Measurements from ENCODE around the gene PDZK1IP1.
A peak's percentile ranks its signal among the peaks of the same experiment; 100 is the strongest.
"Not testable (repeated sequence)": the region's sequence is repeated elsewhere in the genome, so short reads cannot be mapped to it uniquely, and the experiment has no call there.

PDZK1IP1 gene

DNA sequence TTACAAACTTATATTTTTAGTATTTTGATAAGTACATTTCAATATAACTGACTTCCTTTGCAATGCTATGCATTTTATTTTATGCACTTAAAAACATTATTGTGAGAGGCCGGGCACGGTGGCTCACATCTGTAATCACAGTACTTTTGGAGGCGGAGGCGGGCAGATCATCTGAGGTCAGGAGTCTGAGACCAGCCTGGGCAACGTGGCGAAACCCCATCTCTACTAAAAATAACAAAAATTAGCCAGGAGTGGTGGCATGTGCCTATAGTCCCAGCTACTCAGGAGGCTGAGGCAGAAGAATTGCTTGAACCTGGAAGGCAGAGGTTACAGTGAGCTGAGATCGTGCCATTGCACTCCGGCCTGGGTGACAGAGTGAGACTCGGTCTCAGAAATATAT, 6.1 kb upstream of the PDZK1IP1 start:
- not testable (repeated sequence) for DNase-seq

DNA sequence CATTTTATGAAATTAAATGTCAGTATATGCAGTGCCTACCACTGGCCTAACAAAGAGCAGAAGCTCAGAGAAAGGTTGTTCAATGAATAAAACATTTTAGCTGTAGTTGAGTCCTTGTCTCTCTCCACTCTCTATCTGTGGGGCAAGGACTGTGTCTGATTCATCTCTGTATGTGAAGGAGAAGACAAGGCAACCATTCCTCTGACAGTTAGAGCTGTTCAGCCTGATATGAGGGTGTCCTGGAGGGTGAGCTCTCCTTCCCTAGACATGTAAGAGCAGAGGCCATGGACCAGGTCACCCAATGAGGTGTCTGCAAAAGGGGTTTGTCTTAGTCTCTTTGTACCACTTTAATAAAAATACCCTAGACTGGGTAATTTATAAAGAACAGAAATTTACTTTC, 4.5 kb upstream of the PDZK1IP1 start:
- no peak for DNase-seq

DNA sequence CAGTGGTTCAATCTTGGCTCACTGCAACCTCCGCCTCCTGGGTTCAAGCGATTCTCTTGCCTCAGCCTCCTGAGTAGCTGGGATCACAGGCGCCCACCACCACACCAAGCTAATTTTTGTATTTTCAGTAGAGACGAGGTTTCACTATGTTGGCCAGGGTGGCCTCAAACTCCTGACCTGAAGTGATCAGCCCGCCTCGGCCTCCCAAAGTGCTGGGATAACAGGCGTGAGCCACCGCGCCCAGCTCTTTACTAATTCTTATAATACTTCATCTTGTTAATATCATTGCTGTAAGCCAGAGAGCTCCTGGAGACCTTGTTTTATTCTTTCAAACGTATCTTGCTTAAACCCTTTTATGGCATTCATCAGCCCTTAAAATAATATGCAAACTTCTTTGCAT, 3.7 kb upstream of the PDZK1IP1 start:
- DNase-seq, result not testable (repeated sequence)

DNA sequence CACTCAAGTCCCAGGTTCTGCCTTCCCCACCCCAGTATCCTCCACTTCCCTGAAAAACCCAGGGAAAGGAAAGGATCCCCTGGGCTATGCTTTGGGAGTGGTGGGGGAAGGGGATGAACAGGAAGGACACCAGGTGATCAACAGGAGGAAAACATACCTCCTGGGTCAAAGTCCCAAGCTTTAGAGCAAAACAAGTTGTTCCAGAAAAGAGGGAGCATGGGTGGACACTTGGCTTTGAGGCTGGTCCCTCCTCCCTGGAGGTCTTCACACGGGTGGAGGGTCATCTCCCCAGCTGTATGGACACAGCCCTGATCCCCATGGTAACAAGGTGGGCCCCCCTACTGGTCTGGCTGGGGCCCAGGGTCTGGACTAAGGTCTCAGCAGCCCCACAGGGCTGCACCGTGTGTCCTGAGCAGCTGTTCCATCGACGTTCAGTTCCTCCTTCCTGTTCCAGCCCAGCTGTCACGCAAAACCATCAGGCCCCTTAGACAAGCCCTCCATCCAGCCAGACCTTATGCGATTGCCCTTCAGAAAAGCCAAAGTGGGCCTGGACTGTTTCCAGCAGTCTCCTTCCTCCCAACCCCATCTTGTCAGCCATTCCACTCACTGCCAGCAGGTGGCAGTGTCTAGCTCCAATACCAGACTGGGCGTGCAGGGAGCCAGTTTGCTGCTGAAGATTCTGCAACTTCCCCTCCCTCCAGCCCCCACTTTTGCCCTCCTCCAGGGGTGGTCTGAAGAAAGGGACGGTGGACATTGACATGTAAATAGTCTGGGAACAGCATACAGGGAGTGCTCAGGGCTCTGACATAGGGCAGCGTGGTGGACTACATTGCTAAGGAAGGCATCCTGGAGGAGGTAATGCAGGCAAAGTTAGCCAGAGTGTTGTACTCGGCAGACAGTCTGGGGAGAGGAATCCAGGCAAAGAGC, 2.9 kb upstream of the PDZK1IP1 start:
- peak; percentile 86 for DNase-seq

DNA sequence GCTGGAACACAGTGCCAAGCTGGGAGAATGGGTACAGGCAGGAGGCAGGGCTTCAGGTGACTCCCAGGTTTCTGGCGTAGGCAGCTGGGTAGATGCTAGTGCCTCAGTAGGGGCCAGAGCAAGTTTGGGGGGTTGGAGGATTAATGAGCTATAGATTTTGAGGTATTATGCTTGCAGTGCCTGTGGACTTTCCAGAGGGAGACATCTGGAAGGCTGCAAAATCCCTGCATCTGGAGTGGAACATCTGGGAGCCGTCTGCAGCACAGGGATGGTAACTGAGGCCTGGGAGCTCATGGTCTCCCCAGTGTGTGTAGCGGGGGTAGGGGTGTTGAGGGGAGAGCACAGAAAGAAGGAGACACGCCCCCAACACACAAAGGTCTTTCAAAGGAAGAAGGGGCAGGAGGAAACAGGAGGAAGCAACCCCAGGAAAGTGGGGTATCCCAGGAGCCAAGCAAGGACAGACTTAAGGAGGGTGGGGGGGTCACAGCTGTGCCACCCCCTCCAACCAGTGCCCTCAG, 2.2 kb upstream of the PDZK1IP1 start:
- DNase-seq, result no peak

DNA sequence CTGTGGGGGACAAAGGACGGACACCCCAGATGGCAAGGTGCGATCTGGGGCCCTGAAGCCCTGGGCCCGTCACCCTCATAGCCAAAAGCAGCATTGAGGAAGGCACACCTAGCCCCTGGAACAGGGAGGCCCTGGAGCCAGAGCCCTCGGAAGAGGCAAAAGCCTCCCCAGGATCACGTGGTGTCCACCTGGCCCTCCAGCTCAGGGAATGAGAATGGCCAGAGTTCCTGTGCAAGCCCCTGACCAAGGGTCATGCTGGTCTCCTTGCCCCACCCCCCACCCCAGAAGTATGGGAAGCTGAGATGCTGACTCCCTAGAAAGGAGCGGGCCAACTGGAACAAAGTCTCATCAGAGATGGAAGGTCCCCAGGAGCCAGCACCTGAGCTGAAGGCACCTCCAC, 1.0 kb upstream of the PDZK1IP1 start:
- no peak for DNase-seq

DNA sequence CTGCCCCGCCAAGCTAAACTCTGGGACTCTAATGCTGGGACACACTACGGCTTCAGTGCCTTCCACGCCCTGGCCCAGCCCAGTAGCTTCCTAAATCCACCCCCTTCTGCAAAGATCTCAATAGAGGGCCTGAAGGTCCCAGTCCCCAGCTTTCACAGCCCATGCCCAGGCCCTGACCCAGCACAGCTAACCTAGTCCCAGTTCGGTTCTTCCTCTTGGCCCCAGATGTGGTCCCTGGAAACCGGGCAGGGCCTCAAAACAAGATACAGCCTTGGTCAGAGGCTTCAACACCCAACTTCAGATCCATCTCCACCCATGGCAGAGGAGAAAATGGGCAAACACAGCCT, 646 bp upstream of the PDZK1IP1 start:
- no peak for DNase-seq

DNA sequence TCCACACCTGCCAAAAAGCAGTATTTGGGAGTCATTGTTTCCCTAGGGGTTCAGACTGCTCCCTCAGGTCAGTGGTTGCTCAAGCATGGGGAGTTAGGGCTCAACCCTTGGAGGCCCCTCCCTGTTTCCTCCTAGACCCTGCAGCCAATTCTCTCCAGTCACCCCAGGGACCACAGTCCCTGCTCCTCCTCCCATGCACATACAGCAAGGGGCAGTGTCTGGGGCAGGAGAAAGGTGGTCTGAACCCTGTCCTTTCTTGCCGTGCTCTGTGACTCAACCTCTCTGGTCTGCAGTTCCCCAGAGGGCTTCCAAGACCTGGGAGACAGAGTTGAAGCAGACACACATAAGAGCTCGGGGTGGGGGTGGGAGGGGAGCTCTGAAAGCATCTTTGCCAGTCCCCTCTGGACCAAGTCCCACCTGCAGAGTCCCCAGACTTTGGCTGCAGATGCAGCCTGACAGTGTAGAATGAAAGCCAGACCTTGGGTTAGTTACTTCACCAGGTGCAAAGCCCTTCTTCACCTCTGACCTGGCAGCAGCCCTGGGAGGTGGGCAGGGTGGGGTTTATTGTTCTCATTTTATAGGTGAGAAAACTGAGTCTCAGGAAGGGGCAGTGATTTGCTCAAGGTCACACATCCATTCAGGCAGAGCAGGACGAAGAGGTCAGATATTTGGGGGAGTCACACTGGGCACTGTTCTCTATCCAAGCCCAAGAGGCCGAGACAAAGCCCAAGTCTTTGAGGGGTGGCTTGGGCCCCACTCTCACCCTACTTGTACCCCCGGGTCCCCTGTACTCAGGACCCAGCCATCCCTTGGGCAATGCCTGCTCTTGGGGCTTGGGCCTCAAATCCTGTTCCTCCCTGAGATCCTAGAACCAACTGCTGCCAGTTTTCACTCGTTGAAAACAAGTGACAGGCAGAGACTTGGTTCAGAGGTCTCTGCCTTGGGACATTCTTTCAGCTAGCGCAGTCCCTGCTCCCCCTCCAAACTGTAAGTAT, 748 bp downstream of the PDZK1IP1 start:
- no peak for DNase-seq

DNA sequence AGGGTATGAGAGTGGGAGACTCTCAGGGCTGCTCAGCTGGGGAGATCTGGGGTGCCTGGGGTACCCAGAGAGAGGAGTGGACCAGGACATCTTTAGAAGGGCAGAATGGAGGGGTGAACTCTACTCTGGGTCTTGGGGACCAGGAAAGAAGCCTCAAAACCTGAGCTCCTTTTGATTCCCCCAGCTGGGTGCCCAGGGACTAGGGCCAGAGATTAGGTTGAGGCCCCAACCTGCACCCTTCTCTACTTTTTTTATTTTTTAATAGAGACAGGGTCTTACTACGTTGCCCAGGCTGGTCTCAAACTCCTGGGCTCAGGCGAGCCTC, 1.9 kb downstream of the PDZK1IP1 start:
- DNase-seq, result no peak

DNA sequence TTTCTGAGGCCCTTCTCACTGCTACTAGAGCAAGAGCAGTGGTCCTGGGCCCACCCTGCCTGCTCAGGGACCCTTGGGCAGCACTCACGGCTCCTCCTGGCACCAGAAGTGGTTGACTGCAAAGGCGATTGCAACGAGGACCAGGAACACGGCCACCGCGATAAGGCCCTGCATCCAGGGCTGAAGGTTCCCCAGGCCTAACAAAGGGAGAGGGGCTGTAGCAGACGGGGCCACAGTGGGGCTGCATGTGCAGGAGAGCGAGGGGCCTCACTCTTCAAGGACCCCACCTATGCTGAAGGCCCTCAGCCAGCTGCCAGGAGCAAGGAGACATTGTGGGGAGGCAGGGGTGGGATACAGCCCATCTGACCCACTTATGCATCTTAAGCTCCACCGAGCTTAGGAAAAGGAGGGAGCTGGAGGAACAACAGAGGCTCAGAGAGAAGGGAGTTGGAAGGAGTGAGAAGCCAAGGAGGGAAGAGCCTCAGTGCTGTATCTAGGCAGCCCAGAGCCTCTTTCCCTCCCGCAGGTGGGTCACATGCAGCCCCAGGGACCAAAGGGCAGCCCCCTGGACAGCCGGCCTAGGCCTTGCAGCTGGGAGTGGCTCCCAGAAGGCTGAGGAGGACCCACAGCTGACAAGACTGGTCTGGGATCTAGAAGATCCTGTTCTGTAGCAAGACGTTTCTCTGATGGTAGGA, 2.5 kb downstream of the PDZK1IP1 start:
- no peak for DNase-seq

DNA sequence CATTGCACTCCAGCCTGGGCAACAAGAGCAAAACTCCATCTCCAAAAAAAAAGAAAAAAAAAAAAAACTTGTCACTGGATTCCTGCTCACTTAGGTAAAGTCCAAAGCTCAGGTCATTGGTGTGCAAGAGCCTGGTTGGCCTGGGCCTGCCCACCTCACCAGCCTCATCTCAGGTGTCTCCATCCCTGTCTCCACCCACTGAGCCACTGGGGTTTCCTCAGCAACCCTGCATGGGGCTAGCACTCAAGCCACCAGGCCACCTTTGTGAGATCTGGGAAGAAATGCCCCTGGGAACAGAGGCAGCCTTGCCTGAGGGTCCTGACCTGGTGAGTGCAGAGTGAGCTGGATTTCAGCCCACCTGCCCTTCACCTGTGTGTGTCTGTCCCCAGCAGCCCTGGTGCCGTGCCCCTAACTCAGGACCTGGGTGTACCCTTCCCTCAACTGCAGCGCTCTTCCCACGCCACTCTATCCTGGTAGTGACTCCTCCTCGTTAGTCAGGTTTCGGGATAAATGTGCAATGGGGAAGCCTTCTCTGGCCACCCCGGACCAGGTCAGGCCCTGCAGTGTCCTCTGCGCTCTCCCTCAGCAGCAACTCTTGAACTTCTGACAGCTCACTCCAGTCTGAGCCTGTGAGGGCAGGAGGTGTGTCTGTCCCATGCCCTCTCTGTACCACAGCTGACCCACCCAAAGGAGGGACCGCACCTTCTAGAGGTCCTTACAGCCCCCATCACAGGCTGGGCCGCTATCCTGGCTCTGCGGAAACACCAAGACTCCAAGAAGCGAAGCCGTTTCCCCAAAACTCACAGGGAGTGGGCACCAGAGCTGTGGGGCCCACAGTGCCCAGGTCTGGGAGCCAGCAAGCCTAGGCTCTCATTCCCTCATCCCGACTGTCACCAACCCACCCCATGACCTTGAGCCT, 3.3 kb downstream of the PDZK1IP1 start:
- no peak for DNase-seq

DNA sequence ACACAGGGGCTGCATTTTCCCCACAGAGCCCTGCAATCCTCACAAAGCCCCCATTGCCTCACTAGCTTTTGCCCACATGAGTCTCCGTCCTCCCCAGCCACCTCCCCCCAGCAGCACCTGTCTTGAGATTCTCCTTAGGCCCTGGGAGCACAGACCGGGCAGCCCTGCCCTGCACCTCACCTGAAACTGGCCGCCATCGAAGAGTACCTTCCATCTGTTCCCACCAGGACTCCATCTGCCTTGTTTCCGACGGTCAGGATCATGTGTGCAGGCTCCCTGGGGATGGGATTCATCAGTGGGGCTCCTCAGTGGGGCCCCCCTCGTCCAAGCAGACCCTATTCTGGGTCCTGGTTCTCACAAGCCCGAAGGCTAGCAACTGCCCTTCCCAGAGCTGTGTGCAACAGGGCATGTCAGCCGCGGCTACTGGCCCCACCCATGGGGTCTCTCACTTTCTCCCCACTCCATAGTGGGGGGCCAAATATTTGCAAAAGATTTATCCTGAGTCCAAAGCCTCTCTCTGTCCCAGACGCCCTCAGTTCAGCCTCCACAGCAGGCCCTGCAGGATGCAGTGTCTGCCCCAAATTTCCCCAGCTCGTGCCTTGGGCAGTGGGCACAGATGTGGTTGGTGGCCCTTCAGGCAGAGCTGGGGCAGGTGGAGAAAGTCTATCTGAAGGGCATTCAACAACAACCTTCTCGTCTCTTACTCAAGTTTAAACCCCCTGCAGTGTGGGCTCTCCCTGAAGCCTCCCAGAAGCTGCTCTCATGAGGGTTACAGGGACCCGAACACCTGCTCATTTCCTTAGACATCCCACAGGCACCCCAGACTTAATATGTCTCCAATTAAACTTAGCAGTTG, 4.8 kb downstream of the PDZK1IP1 start:
- no peak for DNase-seq

DNA sequence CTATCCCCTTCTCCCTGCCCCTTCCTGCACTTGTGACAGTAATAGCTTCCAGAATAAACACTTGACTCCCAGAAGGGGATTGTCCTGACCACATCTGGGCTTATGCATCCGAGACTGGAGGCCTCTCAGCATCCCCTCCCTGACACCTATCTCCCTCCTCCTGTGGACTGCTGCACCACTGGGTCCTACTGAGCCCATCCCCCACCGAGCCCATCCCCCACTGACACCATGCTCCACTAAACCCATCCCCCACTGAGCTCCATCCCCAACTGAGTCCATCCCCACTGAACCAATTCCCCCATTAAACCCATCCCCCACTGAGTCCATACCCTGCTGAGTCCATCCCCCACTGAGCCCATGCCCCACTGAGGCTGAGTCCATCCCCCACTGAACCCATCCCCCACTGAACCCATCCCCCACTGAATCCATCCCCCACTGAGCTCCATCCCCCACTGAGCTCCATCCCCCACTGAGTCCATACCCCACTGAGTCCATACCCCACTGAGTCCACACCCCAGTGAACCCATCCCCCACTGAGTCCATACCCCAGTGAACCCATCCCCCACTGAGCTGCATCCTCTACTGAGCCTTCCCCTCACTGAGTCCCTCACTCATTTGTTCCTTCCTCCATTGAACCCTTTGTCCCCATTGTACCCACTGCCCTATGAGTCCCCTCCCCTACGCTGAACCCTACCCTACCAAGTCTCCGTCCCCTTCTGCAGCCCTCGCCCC, 5.6 kb downstream of the PDZK1IP1 start:
- DNase-seq, result peak; percentile 27

DNA sequence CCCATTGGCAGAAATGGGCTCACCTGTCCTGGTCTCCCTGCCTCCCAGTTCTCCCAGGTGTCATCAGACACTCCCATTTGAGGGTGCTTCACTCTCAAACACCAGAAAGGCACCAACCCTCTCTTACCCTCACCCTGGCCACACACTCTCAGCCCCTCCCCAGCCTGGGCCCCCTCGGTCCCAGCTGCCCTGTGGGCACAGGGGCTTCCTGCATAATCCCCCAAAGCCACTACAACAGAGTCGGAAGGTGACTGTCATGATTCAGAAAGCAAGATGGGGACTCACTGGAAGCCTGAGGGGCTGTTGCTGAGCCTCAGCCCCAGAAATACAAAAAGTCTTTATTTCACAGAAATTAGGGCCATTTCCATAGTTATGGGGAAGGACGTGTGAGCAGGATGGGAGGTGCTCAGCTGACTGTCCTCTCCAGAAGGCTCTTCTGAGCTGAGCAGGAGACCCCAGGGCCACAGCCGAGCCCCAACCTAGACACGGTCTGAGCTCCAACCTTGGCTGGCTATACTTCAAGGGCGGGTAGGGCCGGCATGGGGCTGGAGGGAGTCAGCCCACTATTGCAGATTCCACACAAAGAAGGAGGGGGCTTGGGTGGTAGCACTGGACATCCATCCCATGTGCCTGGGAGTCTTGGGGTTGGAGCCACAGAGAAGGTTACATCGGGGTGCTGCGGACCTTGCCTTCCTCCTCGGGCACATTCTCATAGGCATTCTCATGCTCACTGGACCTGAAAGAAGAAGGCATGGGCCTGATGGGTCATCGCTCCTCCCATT, 6.3 kb downstream of the PDZK1IP1 start:
- DNase-seq, result no peak

DNA sequence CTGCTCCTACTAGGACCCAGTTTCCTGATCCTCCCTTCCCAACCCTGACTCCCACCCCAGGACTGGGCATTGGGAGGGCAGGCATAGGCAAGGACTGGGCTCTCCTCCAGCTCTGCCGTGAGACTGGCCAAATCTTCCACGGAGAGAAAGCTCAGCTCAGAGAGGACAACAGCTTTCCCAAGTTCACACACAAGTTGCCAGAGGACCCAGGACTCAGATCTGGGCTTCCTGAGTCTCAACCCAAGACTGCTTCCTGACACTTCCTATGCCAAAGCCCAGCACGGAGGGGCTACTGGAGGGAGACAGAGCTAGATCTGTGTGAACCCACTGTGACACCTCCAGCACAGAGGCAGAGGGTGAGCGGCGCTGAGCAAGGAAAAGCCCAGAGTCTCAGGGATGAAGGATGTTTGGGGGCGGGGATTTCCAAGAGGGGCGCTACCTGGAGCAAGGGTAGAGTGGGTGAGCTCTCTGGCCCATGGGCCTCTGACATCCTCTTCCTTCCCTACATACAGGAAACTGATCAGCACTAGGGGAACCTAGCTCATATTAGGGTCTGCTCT, 7.1 kb downstream of the PDZK1IP1 start:
- no peak for DNase-seq

DNA sequence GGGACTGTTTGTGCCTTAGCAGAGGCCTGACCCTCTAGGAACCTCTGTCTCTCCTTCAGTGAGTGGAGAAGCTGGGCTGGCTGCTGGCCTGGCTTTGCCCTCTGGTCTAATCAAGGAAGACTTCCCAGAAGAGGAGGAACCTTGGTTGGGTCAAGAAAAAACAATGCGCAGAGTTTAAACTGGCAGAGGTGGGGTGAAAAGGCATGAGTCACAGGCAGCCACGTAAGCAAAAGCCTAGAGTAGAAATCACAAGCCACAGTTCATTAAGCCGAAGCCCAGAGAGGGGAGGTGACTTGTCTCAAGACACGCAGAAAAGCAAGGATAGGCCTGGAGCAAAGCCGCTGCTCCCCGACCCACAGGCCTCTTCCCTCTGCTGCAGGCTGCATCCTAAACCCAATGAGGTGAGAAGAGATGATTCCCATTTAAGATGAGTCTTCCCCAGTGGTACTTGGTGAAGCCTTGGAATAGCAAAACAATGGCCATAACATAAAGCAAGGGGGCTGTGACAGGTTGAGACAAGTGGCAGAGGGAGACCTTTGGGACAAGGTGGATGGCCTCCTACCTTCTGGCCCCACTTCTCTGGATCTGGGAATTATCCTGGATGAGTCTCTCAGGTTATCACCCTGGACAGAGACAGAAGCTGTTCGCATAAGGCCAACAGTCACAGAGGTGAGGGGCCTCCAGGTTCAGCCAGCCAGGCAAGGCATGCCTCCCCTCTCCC, 7.7 kb downstream of the PDZK1IP1 start:
- DNase-seq, result no peak

DNA sequence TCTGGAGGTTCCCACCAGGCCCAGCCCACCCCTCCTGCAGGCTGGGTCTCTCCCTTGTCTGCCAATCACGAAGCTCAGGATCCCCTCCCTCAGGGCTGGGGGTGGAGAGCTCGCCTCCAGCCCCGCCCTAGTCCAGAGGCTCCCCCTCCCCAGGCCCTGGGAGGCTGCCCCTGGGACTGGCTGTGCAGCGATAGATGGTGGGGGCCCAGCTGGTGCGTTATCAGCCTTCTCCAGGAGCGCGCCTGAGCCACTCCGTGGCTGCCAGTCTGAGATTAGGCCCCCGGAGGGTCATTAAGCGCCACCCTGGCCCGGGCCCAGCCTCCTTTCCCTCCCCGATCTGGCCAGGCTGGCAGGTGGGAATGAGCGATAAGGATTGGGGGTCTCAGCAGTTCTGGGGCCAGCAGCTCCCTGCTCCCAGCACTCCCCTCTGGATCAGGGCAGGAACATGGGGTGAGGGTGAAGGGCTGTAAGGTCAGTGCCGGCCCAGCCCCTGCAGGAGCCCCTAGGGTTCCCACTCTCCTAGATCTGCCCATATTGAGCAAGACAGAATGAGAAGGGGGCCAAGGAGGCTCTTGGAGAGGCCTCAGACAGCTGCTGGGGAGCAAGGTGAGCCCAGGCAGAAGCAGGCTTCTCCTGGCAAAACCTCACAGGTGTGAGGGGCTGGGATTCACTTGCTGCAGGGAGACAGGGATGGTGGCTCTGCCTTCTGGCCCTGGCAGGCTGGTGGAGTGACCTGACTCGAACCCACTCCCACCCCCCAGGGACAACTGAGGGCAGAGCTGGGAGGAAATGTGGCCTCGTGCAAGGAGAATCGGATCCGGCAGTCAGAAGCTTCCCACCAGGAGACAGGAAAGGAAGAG, 8.5 kb downstream of the PDZK1IP1 start:
- peak; percentile 58 for DNase-seq

Data from NCI-H82 (cell line).